Stimulated activated naive CD8-positive, alpha-beta T cell treated with anti-CD3 and anti-CD28 coated beads, Interleukin-15, Interleukin-2, amounts not matched to agents 100 ng/mL and 50 ng/mL, for 24 hours (primary cell): ENCODE measurements around the gene SLC12A3.

Source experiments
- H3K27ac Mint-ChIP-seq: one replicate; pipeline ENCODE4 v1.8.0; 2021; ENCODE audit warnings: mild to moderate bottlenecking, mixed read lengths
- H3K27me3 Mint-ChIP-seq: one replicate; pipeline ENCODE4 v1.8.0; 2021; ENCODE audit warnings: mixed read lengths
- H3K36me3 Mint-ChIP-seq: one replicate; pipeline ENCODE4 v1.8.0; 2021; ENCODE audit warnings: low read depth, mixed read lengths
- H3K4me1 Mint-ChIP-seq: one replicate; pipeline ENCODE4 v1.8.0; 2021; ENCODE audit warnings: low read depth, mixed read lengths
- H3K4me3 Mint-ChIP-seq: one replicate; pipeline ENCODE4 v1.8.0; 2021; ENCODE audit warnings: mild to moderate bottlenecking, mixed read lengths
- H3K9me3 Mint-ChIP-seq: one replicate; pipeline ENCODE4 v1.8.0; 2021; ENCODE audit warnings: mixed read lengths

SLC12A3 gene, protein sequence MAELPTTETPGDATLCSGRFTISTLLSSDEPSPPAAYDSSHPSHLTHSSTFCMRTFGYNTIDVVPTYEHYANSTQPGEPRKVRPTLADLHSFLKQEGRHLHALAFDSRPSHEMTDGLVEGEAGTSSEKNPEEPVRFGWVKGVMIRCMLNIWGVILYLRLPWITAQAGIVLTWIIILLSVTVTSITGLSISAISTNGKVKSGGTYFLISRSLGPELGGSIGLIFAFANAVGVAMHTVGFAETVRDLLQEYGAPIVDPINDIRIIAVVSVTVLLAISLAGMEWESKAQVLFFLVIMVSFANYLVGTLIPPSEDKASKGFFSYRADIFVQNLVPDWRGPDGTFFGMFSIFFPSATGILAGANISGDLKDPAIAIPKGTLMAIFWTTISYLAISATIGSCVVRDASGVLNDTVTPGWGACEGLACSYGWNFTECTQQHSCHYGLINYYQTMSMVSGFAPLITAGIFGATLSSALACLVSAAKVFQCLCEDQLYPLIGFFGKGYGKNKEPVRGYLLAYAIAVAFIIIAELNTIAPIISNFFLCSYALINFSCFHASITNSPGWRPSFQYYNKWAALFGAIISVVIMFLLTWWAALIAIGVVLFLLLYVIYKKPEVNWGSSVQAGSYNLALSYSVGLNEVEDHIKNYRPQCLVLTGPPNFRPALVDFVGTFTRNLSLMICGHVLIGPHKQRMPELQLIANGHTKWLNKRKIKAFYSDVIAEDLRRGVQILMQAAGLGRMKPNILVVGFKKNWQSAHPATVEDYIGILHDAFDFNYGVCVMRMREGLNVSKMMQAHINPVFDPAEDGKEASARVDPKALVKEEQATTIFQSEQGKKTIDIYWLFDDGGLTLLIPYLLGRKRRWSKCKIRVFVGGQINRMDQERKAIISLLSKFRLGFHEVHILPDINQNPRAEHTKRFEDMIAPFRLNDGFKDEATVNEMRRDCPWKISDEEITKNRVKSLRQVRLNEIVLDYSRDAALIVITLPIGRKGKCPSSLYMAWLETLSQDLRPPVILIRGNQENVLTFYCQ

DNA sequence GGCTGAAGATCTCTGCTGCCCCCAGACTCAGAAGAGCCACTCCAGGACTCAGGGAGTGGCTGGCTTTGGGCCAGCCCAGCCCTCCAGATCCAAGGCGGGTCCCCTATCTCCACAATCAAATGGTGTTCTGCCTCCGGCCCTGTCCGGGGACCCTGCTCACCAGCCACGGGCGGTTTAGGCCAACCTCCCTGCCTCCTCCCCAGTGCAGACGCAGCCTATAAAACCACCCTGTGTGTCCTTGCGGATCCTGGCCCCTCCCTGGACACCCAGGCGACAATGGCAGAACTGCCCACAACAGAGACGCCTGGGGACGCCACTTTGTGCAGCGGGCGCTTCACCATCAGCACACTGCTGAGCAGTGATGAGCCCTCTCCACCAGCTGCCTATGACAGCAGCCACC, at the start of gene SLC12A3:
Gene SLC12A3, plus strand, starts transcription at position 248 of the 400 bp plus-strand sequence. Its CDS starts 29 bp downstream, at position 277.
- H3K9me3 Mint-ChIP-seq, result no peaks in the 10 kb centered on the region
- H3K4me1 Mint-ChIP-seq, result peaks cover 46% of the 10 kb centered on the region
- no peak within 1 kb of the TSS for H3K27ac Mint-ChIP-seq
- H3K4me3 Mint-ChIP-seq, result no peak within 1 kb of the TSS
- H3K36me3 Mint-ChIP-seq, result no peaks in the 10 kb centered on the region
- no peaks in the 10 kb centered on the region for H3K27me3 Mint-ChIP-seq

DNA sequence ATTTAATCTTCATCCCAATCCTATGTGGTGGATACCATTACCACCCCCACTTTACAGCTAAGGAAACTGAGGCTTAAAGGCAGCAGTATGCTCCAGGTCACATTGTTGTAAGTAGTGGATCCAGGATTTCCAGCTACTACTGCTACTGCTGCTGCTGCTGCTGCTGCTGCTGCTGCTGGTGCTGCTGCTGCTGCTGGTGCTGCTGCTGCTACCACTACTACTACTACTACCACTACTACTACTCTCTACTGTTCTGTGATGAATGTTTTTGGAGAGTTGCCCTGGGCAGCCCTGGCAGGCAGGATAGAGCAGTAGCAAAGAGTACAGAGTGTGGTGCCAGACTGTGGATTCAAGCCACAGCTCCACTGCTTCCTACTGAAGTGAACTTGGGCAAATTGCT, 49.3 kb upstream of the SLC12A3 start:
- Mint-ChIP-seq H3K27me3 (no peaks in the 10 kb centered on the region), H3K36me3 (peaks cover 17% of the 10 kb centered on the region), H3K9me3 (no peaks in the 10 kb centered on the region), H3K27ac (no peak overlapping the region), H3K4me3 (no peak overlapping the region), H3K4me1 (no peaks in the 10 kb centered on the region)

DNA sequence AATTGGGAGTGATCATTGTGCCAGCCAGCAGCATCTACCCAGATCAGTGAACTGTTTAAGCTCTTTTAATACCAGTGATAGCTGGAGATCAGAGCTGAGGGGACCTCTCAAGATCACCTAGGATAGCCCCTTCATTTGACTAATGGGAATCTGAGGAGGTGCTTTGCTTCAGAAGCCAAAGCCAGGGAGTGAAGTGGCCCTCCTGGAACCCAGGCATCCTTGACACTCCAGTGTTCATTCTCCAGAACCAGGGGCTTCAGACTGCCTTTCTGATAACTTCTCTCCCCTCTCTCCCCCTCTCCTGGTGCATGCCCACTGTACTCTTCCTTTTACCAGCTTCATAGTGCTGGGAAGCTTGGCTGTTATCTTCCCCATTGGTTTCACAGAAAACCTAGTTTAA, 48.0 kb upstream of the SLC12A3 start:
- Mint-ChIP-seq H3K9me3 (no peaks in the 10 kb centered on the region), H3K4me3 (no peak overlapping the region), H3K27me3 (no peaks in the 10 kb centered on the region), H3K27ac (no peak overlapping the region), H3K36me3 (peaks cover 29% of the 10 kb centered on the region), H3K4me1 (no peaks in the 10 kb centered on the region)

DNA sequence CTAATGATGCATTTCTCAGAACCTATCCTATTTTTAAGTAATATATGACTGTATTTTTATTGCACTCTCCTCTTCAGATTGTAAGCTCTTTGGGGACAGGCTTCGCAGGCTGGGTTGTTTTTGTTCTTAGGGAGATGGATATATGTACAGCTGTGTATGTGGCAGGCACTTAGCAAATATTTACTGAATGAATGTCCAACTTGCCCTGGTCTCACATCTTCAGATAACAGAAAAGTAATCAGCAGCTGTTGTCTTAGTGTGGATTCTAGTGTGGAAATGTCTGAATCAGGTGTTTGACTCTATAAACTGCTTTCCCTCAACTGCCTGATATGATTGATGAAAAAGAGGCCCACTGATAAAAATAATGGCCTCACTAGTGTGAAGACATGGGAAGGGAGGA, 47.1 kb upstream of the SLC12A3 start:
- Mint-ChIP-seq H3K9me3 (no peaks in the 10 kb centered on the region), H3K27ac (no peak overlapping the region), H3K4me1 (no peaks in the 10 kb centered on the region), H3K27me3 (no peaks in the 10 kb centered on the region), H3K4me3 (no peak overlapping the region), H3K36me3 (peaks cover 25% of the 10 kb centered on the region)

DNA sequence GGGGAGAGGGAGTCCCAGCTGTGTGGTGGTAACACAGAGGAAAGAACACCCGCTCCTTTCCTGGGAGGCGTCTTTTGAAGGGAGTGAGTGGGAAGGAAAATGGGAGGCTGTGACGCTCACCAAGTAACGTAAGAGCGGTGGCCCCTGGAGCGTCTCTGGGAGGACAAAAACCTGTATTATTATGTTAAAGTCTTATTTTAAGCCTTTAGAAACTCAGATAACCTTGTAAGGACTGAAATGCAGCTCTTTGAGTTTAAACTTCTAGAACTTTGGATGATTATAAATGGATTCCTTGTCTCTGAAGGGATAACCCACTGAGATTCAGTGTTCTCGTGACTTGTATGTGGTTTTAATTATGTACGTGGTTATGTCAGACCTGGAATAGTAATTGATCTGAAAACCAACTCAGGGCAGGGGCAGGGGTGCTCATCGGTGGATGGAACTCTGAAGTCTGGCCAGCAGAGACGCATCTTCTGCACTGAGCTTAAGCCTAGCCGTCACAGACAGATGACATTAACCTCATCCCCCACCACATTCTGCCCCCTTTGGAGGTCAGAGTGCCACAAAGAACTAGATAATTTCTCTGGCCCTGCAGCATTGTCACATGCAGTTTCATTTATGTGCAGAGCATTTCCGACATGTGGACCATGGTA, 41.8 kb upstream of the SLC12A3 start:
- H3K27me3 Mint-ChIP-seq, result no peaks in the 10 kb centered on the region
- no peak overlapping the region for H3K4me3 Mint-ChIP-seq
- H3K4me1 Mint-ChIP-seq, result no peaks in the 10 kb centered on the region
- H3K9me3 Mint-ChIP-seq, result no peaks in the 10 kb centered on the region
- no peak overlapping the region for H3K27ac Mint-ChIP-seq
- peaks cover 61% of the 10 kb centered on the region for H3K36me3 Mint-ChIP-seq

DNA sequence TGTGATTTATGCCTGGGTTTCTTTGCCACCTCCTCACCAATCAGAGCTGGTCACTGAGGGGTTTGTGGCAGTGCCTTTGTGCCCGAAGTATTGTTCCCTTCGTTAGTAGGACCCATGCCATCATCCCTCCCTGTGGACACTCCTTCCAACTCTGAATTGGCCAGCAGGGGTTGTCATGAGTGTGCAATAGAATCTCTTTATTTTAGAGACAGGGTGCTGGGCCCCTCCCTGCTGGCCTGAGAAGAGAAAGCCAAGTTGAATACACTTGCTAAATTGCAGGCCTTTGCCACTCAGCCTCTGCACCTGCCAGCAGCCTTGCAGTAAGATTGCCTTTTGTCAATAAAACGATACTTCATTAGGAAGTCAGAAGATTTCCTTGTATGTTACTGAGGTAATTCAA, 40.7 kb upstream of the SLC12A3 start:
- Mint-ChIP-seq H3K9me3 (no peaks in the 10 kb centered on the region), H3K27ac (no peak overlapping the region), H3K4me1 (no peaks in the 10 kb centered on the region), H3K27me3 (no peaks in the 10 kb centered on the region), H3K36me3 (peaks cover 71% of the 10 kb centered on the region), H3K4me3 (no peak overlapping the region)

DNA sequence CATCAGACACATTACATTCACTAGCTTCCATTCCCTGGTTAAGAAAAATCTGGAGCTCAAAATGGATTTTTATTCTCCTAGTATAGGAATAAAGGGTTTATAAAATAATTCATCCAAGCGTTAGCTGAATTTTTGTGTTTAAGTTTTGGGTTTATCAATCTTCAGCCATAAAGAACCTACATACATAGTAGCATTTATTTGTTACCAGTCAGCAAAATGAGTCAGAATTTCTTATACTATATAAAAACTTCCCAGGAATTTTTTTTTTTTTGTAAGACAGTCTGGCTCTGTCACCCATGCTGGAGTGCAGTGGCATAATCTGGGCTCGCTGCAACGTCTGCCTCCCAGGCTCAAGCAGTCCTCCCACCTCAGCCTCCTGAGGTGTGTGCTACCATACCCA, 40.2 kb upstream of the SLC12A3 start:
- no peaks in the 10 kb centered on the region for H3K9me3 Mint-ChIP-seq
- H3K4me1 Mint-ChIP-seq, result no peaks in the 10 kb centered on the region
- no peaks in the 10 kb centered on the region for H3K27me3 Mint-ChIP-seq
- no peak overlapping the region for H3K4me3 Mint-ChIP-seq
- peaks cover 71% of the 10 kb centered on the region for H3K36me3 Mint-ChIP-seq
- no peak overlapping the region for H3K27ac Mint-ChIP-seq

DNA sequence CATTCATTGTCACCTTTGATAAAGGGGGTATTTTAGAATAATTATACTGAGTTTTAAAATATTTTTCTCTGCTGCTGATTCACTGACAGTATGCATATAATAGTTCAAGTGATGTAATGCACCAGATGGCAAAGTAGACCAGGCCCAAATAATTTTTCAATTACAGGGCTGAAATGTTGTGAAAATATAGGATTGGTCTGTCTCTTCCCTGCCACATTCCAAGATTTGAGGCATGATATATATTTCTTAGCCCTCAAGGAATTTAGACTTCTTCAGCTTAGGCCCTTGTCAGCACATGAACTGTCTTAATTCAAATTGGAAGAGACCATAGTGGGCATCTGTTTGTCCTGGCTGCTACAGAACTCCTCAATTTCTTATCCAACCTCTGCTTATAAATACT, 39.2 kb upstream of the SLC12A3 start:
- Mint-ChIP-seq H3K27ac (no peak overlapping the region), H3K36me3 (peaks cover 74% of the 10 kb centered on the region), H3K9me3 (no peaks in the 10 kb centered on the region), H3K4me3 (no peak overlapping the region), H3K4me1 (no peaks in the 10 kb centered on the region), H3K27me3 (no peaks in the 10 kb centered on the region)

DNA sequence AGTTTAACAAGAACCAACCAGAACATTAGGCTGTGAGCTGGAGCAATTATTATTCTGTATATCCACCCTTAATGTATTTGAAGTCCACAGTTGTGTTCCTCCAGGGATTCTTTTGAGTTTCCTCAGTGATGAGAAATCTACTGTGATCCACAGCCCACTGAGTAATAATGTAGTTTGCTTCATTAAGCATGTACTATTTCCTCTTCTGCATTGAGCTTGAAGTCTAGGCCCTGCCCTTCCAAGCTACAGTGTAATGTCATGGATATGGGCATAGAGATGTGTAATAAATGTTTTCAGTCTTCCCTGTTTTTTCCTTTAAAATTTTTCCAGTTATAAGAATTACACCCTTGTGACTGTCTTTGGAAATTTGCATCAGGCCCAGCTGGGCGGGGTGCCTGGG, 36.4 kb upstream of the SLC12A3 start:
- Mint-ChIP-seq H3K27me3 (no peaks in the 10 kb centered on the region), H3K36me3 (peaks cover 76% of the 10 kb centered on the region), H3K4me1 (peaks cover 11% of the 10 kb centered on the region), H3K27ac (no peak overlapping the region), H3K9me3 (no peaks in the 10 kb centered on the region), H3K4me3 (no peak overlapping the region)

DNA sequence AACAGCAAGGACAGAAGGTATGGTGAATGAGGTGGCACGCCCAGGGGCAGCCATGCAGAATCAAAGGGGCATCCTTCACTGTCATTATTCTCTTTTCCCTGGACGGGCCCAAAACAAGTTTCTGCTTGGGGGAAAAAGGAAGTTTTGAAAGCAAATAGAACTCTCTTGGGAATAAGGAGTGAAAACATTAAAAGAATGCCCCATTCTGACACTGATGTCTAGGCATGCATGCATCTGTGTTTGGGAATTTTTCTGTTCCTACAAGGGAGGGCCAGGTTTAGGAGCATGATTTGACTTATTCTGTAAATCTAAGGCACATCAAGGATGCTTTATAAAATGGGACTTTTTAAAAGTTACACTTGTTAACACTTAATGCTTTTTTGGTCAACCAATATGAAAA, 34.3 kb upstream of the SLC12A3 start:
- H3K27ac Mint-ChIP-seq, result no peak overlapping the region
- no peak overlapping the region for H3K4me3 Mint-ChIP-seq
- H3K36me3 Mint-ChIP-seq, result peaks cover 78% of the 10 kb centered on the region
- peaks cover 11% of the 10 kb centered on the region for H3K4me1 Mint-ChIP-seq
- H3K9me3 Mint-ChIP-seq, result no peaks in the 10 kb centered on the region
- no peaks in the 10 kb centered on the region for H3K27me3 Mint-ChIP-seq

DNA sequence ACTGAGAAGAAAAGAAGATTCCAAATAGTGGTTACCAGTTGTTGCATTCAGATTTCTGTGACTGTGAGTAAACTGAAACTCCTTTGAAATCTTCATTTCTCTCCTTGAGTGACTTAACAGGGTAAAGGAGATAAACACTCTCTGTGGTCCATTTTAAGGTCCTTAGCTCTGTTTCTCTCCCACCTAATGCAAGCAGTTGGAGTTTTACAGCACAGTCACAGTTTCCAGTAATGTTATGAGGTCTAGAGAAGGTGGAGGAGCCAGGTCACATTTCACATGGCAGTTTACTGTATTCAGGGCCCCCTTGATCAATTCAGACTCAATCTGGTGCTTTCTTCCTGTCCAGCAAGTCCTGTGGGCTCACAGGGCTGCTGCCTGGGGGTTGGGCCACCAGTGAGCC, 32.2 kb upstream of the SLC12A3 start:
- Mint-ChIP-seq H3K36me3 (peaks cover 73% of the 10 kb centered on the region), H3K9me3 (no peaks in the 10 kb centered on the region), H3K4me1 (peaks cover 11% of the 10 kb centered on the region), H3K27ac (peak overlapping the region; percentile 29), H3K27me3 (no peaks in the 10 kb centered on the region), H3K4me3 (no peak overlapping the region)

DNA sequence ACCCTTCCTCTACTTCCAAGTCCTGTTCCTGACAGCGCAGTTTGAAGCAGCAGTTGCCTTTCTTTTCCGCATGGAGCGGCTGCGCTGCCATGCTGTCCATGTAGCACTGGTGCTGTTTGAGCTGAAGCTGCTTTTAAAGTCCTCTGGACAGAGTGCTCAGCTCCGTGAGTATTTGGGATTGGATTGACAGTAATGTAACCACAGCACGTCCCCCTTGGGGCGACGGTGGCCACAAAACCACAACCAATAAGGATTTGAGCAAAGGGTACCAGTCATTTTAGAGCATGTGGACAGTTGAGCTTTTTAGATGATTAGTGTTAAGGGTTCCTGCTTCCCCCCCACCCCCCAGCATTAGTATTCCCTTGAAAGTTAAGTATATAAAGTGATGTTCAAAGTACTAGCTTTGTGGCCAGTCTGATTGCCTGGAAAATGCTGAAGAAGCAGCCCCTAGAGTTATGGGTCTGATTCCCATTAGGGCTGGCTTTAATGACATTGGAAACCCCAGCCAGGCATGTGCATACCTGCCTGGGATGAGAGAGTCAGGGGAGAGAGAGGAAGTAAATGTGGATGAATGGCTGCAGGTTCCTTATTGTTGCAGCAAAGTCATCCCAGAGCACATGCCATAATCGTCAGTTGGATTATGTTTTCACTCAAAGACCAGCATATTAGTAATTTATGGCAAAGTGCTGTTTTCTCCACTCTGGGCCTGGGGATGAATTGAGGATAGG, 31.6 kb upstream of the SLC12A3 start:
- Mint-ChIP-seq H3K4me1 (peaks cover 11% of the 10 kb centered on the region), H3K27ac (peak overlapping the region; percentile 36), H3K9me3 (no peaks in the 10 kb centered on the region), H3K4me3 (no peak overlapping the region), H3K36me3 (peaks cover 77% of the 10 kb centered on the region), H3K27me3 (no peaks in the 10 kb centered on the region)

DNA sequence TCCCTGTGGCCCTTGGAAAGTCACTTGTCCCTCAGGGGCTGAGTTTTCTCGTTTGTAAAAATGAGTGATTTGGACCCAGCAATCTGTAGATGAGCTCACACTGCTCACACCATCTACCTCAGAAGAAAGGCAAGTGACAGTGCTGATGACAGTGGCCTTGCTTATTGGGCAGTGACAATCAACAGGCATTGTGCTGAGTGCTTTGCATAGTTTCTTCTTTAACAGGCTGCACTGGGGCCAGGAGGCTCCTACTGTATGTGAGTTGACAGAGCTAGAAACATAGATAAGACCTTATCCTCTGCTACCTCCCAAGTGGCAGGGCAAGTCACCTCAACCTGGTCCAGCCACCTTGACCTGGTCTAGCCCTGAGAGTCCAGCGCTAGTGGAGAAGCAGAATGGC, 29.7 kb upstream of the SLC12A3 start:
- Mint-ChIP-seq H3K4me3 (no peak overlapping the region), H3K9me3 (no peaks in the 10 kb centered on the region), H3K36me3 (peaks cover 80% of the 10 kb centered on the region), H3K27ac (no peak overlapping the region), H3K4me1 (peaks cover 11% of the 10 kb centered on the region), H3K27me3 (no peaks in the 10 kb centered on the region)

DNA sequence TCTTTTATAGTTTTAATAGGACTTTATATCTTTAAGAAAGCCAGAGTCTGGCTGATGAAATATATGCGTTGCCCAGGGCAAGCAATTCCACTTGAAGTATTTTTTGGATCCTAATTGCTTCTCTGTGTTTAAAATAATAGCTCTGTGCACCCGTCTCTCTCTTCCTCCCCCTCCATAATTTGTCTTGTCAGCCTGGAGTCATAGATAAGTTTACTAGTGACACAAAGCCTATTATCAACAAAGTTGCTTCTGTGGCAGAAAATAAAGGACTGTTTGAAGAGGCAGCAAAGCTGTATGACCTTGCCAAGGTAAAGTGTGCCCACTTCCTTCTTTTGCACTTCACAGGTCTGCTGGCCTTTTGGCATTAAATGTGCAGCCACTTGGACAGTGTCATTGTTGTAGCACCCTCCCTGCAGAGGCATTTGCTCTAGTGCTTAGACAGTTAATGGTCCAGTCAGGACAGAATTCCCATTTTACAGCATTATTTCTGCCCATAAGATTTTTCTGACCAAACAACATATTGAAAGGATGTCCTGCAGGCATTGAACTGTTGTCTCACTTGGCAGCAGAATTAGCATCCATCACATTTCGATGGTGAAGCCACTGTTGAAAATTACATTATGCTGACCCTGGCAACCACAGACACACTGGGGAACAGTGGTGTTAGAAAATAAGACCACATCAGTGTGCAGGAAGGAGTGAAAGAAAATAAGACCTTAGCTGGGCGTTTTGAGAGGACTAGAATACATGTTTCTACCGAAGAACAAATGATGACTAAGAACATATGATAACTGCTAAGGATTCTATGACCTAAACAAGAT, 28.4 kb upstream of the SLC12A3 start:
- Mint-ChIP-seq H3K27ac (no peak overlapping the region), H3K4me1 (peaks cover 11% of the 10 kb centered on the region), H3K27me3 (no peaks in the 10 kb centered on the region), H3K36me3 (peaks cover 85% of the 10 kb centered on the region), H3K4me3 (no peak overlapping the region), H3K9me3 (no peaks in the 10 kb centered on the region)
